GM19463 (cell line): ENCODE results near the gene ONECUT2.

Experiments used
- ATAC-seq: cut with Tn5 transposase; IDR thresholded peaks from one replicate; pipeline ENCODE4 v1.9.1; 2021; ENCODE audit warnings: mild to moderate bottlenecking, moderate library complexity; ENCODE audit not compliant: unreplicated experiment

ONECUT2 gene

DNA sequence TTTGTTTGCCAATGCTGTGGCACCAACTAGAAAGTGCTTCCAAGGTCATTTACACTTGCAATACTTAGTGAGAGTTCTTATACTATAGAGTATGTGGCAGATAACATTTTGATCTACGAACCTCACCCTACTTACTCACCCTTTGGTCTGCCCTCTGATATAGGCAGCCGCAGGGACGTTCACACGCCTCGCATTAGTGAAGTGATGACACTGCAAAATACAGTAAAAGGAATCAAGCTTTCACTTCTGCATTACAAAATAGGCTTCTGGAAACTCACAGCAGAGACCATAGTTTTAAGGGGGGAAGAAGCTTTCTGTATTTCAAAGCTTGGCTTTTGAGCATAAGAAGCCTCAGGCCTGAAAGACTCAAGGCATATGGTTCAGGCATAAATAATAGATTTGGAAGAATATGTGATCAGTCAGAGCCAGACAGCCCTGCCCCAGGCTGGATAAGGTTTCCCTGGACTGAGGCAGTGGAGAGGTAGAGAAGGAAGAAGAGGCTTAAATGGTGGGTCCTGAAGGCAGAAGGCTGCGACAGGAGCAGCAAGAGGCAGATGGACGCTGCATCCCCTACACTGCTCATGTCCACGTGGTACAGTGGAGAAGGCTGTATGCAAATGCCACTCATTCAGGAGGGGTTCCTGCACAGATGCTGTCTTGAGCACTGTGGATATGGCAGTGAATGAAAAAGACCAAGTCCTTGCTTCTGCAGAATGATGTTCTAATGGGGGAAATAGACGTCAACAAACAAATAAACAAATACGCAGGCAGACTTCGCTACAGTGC lies 88.2 kb downstream of the ONECUT2 start:
- ATAC-seq: no peak

GRCh38 chr18:57527556-57528229 lies 92.5 kb downstream of the ONECUT2 start:
- no peak for ATAC-seq

DNA sequence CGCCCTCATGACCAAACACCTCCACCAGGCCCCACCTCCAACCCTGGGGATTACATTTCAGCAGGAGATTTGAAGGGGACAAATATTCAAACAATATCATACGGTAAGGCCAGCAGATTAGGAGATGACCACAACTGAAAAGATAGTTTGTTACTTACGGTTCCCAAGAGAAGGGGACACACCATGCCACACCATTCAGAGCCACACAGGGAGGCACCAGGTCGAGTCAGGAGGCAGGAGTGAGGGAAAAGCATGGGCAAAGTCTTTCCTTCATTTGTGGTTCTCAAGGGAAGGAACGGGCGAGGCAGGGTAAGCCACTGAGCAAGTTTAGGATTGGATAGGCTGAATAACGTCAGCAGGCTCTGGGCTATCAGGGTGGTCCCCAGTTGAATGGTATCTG lies 94.0 kb downstream of the ONECUT2 start:
- no peak for ATAC-seq

GRCh38 chr18:57533006-57533867 lies 98.1 kb downstream of the ONECUT2 start:
- ATAC-seq: no peak

DNA sequence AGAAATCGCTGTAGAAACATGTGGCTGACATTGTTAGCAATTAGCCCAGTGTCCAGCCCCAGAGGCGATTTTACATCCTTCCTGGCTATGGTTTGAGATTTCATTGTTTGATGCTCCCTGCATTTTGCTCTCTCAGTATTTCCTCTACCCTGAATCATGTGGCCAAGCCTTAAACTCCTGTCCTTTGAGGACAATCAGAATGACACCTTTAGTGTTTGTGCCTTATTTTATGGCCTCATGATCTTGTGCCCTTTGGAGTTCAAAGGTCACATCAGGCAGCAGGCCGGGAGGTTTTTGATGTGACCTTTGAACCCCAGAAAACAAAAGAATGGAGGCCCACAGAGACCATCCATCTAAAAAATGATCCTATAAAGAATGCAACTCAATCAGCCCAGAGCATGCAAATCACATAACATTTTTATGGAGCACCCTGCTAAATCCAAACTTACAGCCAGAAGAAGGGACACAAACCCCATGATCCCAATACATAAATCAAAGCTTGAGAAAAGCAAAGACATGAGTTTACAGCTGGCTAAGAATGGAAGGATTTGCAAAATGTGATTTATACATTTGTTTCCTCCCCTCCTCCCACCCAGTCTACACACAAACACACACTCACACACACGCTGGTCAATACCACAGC lies 98.8 kb downstream of the ONECUT2 start:
- ATAC-seq: no peak

DNA sequence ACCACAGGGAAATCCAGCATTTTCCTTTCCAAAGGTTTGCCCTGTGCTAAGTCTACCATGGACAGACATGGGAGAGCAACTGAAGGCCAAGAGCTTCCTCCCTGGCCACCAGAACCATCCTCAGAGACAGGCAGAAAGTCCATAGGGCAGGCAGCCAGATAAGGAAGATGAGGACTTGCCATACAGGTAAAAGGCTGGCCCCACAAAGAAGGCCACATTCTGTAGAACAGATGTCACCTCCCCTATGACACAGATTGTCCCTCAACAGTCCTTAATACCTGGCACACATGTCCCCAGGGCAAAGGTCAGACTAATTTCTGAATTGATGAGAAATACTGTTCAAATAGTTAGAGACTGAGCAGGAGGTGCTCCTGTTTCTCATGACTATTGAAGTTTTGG lies 99.3 kb downstream of the ONECUT2 start:
- ATAC-seq: no peak

- no peak for ATAC-seq
Measured at GRCh38 chr18:57538614-57539013, 103.4 kb downstream of the ONECUT2 start.

- ATAC-seq: no peak
Measured at GRCh38 chr18:57539702-57540101, 104.5 kb downstream of the ONECUT2 start.
